ENCODE data around the gene TMEM37.

Gene TMEM37

DNA sequence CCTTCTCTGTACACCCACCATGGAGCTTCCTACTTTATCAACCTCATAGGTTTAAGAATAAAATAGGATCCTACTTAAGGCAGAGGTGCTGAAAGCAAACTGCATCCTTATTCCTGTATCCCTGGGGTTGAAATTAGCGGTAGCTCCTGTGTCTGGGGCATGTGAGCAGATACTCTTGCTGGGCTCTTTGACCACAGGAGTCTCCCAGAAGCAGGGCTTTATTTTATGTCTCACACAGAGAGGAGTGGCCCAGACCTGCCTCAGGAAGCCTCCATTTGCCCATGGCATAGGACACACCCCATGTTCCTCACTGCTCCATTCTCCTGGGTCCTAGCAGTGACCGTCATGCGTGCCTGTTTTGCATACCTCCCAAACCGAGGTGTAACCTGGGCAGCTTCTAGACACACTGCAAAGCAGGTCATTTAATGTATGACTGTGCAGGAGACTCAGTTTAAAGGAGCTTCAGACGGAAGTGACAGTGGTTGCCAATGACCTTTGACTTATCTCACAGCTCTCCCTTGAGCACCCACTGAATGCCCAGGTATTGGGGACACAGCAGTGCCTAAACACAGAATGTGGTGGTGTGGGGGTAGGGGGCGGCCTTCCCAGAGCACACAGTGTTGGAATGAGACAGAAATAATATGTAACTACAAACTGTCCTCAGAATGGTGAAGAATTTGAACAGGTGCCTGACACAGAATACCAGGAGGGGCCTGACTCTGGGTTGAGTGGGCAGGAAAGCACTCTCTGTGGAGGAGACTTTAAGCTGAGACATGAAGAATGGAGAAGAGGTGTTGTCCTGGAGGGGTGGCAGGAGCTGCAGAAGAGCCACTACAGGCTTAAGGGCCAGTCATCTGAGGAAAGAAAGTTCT is 3.7 kb downstream of the TMEM37 start:
- DNase-seq = no peak

DNA sequence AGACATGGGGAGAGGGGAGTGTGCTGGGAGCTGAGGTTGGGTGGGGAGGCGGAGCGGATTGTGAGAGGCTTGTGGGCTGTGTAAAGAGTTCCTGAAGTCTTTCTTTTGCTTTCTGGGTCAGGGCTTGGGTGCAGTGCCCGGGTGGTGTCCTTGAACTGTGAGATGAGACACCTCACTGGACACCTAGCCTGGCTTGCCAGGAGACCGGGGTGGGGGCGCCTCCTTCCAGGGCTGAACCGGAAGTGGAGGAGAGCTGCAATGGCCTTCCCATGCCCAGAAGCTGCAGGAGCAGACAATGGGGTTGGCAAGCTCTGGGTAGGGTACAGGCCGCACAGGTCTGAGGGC is 4.3 kb downstream of the TMEM37 start:
- no peak for DNase-seq

DNA sequence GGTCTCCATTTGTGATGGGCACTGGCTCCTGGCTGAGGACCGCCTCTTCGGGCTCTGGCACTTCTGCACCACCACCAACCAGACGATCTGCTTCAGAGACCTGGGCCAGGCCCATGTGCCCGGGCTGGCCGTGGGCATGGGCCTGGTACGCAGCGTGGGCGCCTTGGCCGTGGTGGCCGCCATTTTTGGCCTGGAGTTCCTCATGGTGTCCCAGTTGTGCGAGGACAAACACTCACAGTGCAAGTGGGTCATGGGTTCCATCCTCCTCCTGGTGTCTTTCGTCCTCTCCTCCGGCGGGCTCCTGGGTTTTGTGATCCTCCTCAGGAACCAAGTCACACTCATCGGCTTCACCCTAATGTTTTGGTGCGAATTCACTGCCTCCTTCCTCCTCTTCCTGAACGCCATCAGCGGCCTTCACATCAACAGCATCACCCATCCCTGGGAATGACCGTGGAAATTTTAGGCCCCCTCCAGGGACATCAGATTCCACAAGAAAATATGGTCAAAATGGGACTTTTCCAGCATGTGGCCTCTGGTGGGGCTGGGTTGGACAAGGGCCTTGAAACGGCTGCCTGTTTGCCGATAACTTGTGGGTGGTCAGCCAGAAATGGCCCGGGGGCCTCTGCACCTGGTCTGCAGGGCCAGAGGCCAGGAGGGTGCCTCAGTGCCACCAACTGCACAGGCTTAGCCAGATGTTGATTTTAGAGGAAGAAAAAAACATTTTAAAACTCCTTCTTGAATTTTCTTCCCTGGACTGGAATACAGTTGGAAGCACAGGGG is 5.5 kb downstream of the TMEM37 start:
- no peak for DNase-seq

DNA sequence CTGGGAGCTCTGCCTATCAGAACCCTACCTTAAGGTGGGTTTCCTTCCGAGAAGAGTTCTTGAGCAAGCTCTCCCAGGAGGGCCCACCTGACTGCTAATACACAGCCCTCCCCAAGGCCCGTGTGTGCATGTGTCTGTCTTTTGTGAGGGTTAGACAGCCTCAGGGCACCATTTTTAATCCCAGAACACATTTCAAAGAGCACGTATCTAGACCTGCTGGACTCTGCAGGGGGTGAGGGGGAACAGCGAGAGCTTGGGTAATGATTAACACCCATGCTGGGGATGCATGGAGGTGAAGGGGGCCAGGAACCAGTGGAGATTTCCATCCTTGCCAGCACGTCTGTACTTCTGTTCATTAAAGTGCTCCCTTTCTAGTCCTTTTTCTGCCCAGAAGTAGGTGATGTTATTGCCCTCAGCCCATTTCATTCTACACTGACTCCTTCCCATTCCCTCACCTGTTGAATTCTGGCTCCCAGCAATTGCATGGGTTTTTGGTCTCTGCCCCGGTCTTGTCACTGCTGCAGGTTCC is 6.5 kb downstream of the TMEM37 start:
- DNase-seq = no peak

DNA sequence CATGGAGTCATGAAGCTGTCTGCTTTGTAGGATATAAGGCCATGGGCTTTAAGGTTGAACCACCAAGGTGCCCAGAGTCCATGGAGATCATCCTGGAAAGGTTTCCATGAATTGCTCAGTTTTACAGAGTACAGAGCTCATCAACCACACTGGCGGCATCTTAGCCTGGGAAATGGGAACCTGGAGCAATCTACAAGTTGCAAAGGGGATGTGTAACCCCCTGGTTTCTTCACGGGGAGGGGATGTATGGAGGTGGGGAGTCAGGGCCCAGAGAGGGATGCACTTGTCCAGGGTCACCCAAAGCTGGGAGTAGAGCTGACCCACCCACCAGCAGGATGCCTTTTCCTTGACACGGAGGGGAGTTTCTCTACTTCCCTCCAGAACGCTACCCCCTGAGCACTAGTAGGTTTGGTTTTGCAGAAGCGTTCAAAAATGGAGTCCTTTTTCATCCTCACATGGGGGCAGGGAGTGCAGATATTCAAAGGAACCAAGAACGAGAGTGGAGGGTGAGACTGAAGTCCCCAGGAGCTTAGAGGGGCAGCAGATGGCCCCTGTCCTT is 7.2 kb downstream of the TMEM37 start:
- DNase-seq = no peak

DNA sequence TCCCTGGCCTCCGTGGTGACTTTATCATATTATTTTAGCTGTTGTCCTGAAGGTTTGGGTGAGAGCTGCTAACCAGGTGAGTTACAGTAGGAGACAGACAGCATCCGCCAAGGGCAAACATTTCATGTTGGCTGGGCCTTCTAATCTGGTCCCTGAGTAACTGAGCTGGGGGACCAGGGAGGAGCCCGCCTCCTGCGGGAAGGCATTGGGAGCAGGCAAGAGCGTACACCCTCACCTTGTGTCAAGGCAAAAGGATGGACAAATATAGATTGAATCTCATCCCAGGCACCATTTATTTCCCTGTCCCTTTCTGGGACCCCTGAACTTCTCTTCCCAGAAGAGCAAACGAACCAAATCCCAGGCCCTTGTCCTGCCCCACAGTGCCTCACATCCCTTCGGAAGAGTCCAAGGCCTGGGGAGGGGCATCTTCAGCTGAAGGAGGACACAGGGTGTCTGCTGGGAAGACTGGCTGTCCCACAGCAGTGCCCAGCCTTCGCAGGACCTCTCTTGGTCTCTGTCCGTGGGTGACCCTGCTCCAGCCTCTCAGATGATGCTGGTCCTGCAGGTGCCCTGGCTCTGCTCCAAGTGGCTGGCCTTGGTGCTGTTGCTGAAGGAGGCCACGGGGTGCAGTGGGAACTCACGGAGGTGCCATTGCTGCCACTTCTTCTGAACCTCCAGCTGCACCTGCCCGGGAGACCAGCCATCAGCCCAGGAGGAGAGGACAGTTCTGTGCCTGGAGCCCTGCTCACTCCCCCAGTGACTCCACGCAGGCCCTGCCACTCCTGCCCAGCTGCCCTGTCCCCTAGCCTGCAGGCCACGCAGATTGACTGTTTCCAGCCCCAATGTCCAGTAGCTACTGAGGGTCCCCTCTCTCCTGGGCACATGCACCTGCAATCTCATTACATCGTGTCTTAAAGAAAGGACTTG is 8.2 kb downstream of the TMEM37 start:
- no peak for DNase-seq

DNA sequence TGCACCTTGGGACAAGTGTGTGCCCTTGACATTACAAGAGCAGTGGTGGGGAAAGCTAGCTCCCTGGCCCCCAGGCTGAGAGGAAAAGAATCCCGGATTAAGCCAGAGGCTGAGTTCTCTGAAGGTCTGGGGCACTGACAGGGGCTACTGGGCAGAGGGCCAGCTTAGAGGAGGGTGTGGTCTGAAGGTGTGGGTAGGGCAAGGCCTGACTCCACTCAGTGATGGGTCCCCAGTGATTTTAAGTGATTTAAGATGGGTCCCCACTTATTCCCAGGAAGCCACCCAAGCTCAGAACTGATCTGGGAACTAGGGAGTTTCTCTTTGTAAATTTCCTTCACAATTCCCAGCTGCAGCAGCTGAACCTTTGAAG is 8.8 kb downstream of the TMEM37 start:
- DNase-seq = no peak

DNA sequence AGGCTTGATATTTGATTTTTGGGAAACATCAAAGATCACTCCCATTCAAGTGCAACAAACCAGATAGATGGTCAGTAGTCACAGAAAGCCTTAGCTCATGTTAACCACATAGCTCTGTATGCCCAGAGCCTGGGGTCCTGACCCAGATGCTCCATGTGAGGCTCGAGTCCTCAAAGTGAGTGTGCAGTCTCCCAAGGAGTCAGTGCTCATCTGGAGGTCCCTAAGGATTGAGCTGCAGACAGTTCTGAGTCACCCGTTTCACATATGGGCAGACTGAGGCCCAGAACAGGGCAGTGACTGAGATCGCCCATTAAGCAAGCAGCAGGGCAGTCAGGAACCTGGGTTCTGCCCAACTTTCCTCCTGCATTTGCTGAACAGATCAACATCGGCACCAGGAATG is 9.2 kb downstream of the TMEM37 start:
- DNase-seq = no peak

DNA sequence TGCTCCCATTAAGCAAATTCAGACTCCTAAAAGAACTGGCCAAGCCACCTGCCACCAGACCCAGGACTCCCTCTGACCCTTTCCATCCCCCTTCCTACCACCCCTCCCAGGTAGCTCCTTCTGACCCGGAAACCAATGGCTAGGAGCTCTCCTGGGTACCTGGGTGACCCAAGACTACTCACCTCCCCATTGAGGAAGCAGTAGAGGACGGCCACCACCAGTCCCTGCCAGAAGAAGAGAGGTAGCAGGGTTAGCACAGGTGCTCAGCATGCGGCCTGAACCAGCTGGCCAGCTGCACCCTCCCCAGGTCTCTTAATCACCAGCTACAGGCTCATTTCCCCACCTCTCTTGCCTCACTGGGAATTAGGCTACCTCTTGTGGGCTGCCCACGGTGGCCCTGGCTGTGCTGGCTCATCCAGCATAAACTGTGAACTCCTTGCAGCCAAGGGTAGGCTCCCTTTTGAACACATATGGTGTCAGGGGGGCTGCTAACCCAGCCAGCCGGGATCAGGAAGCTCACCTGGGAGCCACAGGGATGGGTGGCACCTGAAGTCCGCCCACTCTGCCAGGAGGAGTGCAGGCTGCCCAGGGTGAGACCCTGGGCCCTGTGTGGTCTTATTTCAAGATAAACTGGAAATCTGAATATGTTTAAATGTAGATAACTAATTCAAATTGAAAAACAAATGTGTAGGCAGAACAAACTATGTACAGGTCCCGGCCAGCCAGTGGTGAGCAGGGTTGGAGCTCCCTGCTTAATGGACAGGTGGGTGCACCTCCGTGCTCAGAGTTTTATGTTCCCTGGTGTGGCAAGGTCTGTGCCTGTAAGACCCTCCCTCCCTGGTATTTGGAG is 9.9 kb downstream of the TMEM37 start:
- DNase-seq = no peak

DNA sequence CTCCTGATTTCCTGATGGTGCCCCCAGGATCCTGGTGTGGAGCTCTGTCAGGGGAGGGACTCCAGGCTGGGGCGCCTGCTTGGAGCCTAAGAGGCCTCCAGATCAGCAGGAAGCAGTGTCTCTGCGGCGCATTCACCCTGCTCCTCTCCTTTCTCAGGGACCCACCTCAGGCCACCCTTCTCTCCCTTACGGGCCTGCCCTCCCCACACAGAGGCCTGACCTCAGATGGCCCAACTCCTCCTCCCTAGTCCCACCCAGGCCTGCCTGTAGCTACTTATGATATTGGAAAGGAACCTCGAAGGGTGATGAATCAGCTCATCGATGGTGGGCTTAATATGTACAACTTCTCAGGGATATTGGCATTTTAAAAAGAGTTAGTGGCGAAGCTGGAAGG is 10.6 kb downstream of the TMEM37 start:
- no peak for DNase-seq

DNA sequence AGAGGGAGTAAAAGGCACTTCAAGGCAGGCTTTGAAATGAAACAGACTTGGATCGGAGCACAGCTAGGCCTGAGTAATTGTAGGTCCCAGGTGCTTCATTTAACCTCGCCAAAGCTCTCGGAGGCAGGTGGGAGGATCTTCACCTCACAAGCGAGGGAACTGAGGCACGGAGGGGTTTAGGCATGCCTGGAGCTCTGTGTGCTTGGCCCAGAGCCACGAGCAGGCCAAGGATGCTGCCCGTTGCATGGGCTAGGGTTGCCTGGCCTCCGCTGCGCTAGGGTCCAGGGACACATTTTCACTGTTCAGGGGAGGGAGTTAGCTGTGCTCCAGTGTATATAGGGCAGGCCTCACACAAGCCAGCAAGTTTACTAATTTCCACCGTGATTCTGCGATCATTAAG is 11.2 kb downstream of the TMEM37 start:
- DNase-seq = no peak

DNA sequence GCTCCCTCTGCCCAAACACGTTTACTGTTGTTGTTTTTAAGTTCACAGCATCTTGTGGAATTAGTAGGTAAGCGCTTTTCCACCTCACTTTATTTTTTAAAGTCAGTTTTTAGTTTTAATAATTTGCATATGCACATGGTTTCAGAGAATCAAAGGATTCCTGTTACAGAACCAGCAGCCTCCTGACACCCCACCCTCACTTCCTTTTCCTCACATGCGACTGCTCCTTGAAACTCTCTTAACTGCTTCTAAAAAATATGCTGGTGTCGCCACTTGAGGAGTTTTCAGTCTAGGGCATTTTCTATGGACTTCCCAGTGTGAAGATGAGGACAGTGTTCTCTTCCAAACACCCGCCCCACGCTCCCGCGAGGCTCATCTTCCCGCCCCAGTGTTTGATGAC is 14.4 kb downstream of the TMEM37 start:
- DNase-seq = no peak

DNA sequence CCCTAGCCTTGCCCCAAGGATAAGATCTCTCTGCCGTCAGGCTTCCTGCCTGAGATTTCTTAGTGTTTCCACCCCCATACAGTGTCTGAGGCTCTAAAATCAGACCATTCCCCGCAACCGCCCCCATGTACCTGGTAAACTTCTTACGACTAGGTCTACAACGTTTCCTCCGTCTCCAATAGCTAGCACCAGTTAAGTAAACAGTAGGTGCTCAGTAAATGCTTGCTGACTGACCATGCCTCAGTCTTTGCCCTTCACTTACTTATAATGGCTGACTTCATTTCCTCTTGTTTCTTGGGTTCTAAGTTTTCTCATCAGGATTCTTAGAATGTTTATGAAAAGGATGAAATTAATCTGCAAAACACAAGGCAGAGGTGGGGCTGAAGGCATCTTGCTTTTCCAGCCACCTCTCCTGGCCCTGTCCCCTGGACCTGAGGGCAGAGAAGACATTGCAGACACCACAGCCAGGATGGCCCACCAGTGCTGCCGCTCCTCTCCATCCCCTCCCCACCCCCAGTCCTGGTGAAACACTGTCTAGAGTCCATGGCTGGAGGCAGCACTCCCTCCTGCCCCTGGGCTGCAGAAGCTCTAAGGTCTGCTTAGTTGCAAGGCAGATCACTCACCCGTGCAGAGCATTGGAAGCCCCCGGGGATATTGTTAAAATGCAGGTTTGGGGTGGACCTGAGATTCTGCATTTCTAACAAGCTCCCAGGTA is 16.9 kb downstream of the TMEM37 start:
- DNase-seq = no peak

DNA sequence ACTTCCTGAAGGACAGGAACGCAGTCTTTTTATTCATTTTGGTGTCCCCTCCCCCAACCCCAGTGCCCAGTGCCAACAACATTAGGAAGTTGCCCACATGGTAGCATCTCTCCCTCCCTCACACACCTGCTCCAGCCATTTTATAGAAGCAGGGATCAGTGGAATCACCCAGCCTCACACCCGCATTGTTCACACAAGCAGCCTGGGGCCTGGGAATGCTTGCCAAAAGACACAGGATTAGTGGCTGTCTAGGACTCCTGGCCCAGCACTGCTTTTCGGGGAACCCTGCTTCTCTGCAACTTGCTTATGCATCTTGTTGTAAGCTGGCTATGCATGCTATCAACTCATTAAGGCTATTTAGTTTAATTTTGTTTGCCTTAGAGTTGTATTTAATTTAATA is 17.9 kb downstream of the TMEM37 start:
- DNase-seq = no peak

DNA sequence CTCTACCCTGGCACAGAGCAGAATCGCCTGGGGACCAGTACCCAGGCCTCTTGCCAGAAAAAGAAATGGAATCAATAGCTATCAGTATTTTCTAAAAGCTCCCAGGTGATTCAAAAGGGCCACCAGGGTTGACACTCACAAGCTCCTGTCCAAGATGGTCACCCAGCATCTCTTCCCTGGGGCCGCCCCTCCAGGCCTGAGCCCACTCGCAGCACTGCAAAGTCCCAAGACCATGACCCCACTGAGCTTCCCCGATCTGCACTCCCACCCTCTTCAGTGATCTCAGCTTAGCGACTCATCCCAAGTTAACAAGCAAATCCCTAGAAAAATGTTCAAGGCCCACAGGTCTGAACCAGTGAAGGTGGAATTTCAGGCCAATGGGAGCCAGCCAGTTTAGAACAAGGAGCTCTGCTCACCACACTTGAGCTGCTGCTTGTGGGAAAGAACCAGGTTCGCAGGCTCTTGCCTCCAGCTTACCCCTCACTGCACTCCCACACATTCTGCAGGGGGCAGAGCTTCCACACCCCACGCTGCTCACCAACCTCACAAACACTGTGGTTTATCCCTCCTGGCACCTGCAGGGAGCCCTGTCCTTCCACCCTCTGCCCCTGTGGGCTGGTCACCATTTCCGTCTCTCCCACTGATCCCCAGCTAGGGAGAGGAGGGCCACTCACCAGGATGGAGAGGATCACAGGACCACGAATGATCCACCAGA is 19.8 kb downstream of the TMEM37 start:
- DNase-seq = no peak

DNA sequence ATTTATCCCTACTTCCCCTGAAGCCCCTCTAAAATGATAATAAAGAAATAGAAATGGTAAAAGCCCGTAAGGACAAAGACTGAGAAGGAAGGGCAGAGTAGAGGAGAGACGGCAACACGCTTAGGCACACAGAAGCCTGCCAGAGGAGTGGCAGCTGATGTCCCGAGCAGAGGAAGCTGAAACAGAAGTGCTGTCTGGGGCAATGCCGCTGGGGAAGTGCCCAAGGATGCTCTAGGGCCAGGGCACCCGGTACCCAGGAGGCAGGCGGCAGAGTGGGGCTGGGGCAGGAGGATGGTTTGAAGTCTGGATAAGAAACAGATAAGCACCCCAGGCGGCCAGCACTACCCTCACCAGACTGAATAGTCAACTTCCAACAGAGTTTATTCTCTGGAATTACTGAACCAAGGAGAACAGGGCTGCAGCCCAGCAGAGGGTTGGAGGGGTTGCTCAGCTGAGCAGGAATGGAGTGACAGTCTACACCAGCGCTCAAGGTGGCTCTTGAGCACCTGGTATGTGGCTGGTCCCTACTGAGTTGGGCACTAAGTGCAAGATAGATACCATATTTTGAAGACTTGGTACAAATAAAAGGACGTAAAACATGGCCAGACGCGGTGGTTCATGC is 22.4 kb downstream of the TMEM37 start:
- DNase-seq = no peak

DNA sequence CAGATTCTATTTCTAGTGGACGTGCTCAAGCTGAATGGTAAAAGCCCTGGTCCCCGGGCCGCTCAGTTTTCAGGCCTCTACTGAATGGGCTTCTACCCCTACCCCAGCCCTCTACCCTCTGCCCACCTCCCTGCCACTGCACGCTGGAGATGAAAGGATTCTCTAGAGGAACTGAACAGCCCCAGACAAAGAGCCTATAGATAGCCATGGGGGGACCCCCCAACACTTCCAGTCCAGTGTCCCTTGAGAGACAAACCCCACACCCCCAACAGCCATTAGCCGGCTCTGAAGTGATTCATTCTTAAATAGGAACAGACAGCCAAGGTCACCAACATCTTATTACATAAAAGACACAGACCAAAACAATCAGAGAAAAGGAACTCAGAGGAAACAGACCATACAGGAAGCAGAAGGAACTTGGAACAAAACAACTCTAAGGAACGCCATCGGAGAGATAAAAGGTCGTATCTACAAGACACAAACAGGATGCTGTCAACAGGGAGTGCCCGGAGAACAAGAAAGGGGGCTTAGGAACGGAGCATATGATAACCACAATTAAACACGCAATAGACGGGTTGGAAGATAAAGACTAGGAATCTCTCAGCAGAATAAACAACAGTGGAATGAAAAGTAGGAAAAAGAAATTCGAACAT is 23.5 kb downstream of the TMEM37 start:
- DNase-seq = no peak

DNA sequence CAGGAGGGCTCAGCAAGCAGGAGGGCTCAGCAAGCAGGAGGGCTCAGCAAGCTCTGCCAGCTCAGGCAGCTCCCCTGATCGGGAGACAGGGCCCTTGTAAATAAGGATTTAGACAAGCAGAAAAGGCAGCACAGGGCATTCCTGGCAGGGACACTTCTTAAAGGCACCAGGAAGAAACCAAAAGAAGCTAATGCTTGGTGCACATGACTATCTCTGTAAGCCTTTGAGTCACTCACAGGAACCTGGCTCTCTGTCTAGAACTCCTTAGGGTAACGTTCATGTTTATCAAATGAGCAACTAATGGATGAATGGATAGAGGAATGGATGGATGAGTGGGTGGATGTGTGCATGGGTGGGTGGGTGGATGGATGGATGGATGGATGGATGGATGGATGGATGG is 28.4 kb downstream of the TMEM37 start:
- DNase-seq = no peak

DNA sequence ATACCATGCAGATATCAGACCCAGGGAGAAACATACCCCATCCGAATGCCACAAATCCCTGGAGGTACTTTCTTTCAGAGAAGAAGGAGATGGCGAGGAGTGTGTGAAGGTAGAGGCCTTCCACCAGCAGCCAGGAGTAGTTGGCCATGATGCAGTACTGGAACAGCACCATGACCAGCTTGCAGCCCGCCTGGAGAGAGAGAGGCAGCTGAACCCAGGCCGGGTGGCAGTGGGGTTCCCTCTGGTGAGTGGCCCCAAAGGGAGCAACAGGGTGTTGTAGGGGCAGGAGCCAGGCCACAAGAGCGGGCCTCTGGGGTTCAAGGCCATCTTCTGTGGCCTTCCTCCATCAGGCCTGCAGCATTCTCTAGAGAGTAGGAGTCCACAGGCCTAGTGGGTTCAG is 30.2 kb downstream of the TMEM37 start:
- no peak for DNase-seq

DNA sequence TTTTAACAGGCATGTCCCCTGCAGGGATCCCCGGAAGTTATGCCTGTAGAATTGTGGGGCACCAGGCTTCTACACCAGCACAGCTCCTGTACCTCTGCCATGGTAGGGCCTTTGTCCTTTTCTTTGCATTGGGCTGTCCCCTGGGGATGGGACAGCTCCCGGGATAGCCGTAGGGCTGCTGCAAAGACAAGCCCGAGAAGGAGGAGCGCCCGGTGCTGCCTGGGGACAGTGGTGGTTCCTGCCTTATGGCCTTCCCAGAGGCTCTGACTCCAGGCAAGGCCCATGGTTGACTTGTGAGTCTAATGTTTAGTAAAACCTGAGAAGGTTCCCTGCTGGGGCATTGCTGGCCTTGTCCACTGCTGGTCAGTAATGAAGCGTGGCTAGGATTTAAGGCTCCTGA is 30.9 kb downstream of the TMEM37 start:
- DNase-seq = no peak
